Adipose tissue (tissue), 3 donors: Measurements from ENCODE around the gene CRB3. TPM values are rescaled to one million over a fixed set of nuclear protein-coding genes. Genes with fewer than 3 reads are reported as not detected.

Source experiments
- H3K27ac ChIP-seq: one replicate; pipeline ENCODE4 v1.5.1; 2013; ENCODE audit warnings: low read depth, low read length
- WGBS, 3 donors: extraction: QIAGEN DNeasy Blood & Tissue Kit; methylation state at CpG; one replicate each; pipeline ENCODE4 v1.1.7; 2013; 5-methylcytosine and 5-hydroxymethylcytosine counted together
- polyA plus RNA-seq, 3 donors: library from polyadenylated mRNA; stranded (reverse); fragments of 200-250 nt; gene quantifications; one replicate each; pipeline ENCODE4 v1.2.3, GENCODE V29; 2013
- donor health status: healthy with polysubstance abuse.
- donor health status: Bipolar disorder and iron deficiency.
- donor health status: healthy.

CRB3 gene
- polyA plus RNA-seq, 3 donors, result 0.67 to 47.3 (median 4.1) TPM

- no peak overlapping the region for H3K27ac ChIP-seq
- 58 to 64% (median 62%) methylated on average over 16 to 20 of the region's 20 CpGs for WGBS, 3 donors
Observed at GRCh38 chr19:6429419-6430221, 34.5 kb upstream of the CRB3 start.

GRCh38 chr19:6431891-6432290 is 32.2 kb upstream of the CRB3 start:
- no peak overlapping the region for H3K27ac ChIP-seq
- 88 to 93% (median 93%) methylated on average over 11 of the region's 11 CpGs for WGBS, 3 donors

GRCh38 chr19:6433165-6433564 is 30.9 kb upstream of the CRB3 start:
- 85 to 93% (median 92%) methylated on average over 11 of the region's 11 CpGs for WGBS, 3 donors
- no peak overlapping the region for H3K27ac ChIP-seq

GRCh38 chr19:6433663-6434062 is 30.4 kb upstream of the CRB3 start, which contains the start of gene SLC25A41:
TSS of gene SLC25A41 (minus strand) at chr19:6433763. CDS start at chr19:6433693, 70 bp downstream.
- no peak within 1 kb of the TSS for H3K27ac ChIP-seq
- 88 to 94% (median 92%) methylated on average over 9 to 10 of the region's 10 CpGs for WGBS, 3 donors

GRCh38 chr19:6439743-6440142 is 24.3 kb upstream of the CRB3 start:
- no peak overlapping the region for H3K27ac ChIP-seq
- 91 to 95% (median 93%) methylated on average over 3 to 4 of the region's 4 CpGs for WGBS, 3 donors

GRCh38 chr19:6440905-6441304 is 23.2 kb upstream of the CRB3 start:
- no peak overlapping the region for H3K27ac ChIP-seq
- WGBS, 3 donors, result 90 to 91% (median 91%) methylated on average over 3 of the region's 3 CpGs

GRCh38 chr19:6442087-6442688 is 21.9 kb upstream of the CRB3 start:
- 78 to 85% (median 83%) methylated on average over 13 of the region's 13 CpGs for WGBS, 3 donors
- no peak overlapping the region for H3K27ac ChIP-seq

- 89 to 95% (median 91%) methylated on average over 13 of the region's 13 CpGs for WGBS, 3 donors
- H3K27ac ChIP-seq, result no peak overlapping the region
Observed at GRCh38 chr19:6443986-6444385, 20.1 kb upstream of the CRB3 start.

GRCh38 chr19:6446452-6446851 is 17.6 kb upstream of the CRB3 start:
- 96 to 98% (median 96%) methylated on average over 3 of the region's 3 CpGs for WGBS, 3 donors
- H3K27ac ChIP-seq, result no peak overlapping the region

GRCh38 chr19:6448045-6448444 is 16.0 kb upstream of the CRB3 start:
- no peak overlapping the region for H3K27ac ChIP-seq
- 89 to 94% (median 90%) methylated on average over 3 of the region's 3 CpGs for WGBS, 3 donors

GRCh38 chr19:6450166-6450565 is 13.9 kb upstream of the CRB3 start:
- no peak overlapping the region for H3K27ac ChIP-seq
- 94 to 96% (median 95%) methylated on average over 5 of the region's 5 CpGs for WGBS, 3 donors

GRCh38 chr19:6451583-6452222 is 12.4 kb upstream of the CRB3 start:
- 92 to 95% (median 94%) methylated on average over 7 of the region's 7 CpGs for WGBS, 3 donors
- H3K27ac ChIP-seq, result no peak overlapping the region

- WGBS, 3 donors, result 95 to 97% (median 95%) methylated on average over 19 of the region's 19 CpGs
- no peak overlapping the region for H3K27ac ChIP-seq
Observed at GRCh38 chr19:6452223-6452614, 11.9 kb upstream of the CRB3 start.

- WGBS, 3 donors, result 93 to 100% (median 100%) methylated on average over 2 of the region's 2 CpGs
- H3K27ac ChIP-seq, result no peak overlapping the region
Observed at GRCh38 chr19:6452899-6453298, 11.2 kb upstream of the CRB3 start.

- 97 to 99% (median 99%) methylated on average over 11 of the region's 11 CpGs for WGBS, 3 donors
- H3K27ac ChIP-seq, result no peak overlapping the region
Observed at GRCh38 chr19:6453951-6454565, 10.0 kb upstream of the CRB3 start.

GRCh38 chr19:6455924-6456323 is 8.1 kb upstream of the CRB3 start:
- no peak overlapping the region for H3K27ac ChIP-seq
- WGBS, 3 donors, result 93 to 99% (median 94%) methylated on average over 14 to 15 of the region's 15 CpGs

GRCh38 chr19:6457958-6458694 is 5.9 kb upstream of the CRB3 start:
- H3K27ac ChIP-seq, result no peak overlapping the region
- 85 to 91% (median 89%) methylated on average over 16 to 17 of the region's 17 CpGs for WGBS, 3 donors

- no peak overlapping the region for H3K27ac ChIP-seq
- 31 to 53% (median 52%) methylated on average over 15 to 16 of the region's 16 CpGs for WGBS, 3 donors
Observed at GRCh38 chr19:6458695-6459261, 5.3 kb upstream of the CRB3 start.
